Cardiac muscle cell (in vitro differentiated cells and primary cell): Measurements from ENCODE around the gene HECTD2. TPM values are rescaled to one million over a fixed set of nuclear protein-coding genes. Genes with fewer than 3 reads are reported as not detected.

ENCODE experiments used
- DNase-seq, 2 donors: peaks; one replicate each; pipeline versions ENCODE4 v3.0.0 to v3.0.0-alpha.2; 2010 to 2017; ENCODE audit warnings: low read depth in 1 of 2, low spot score in 1 of 2
- H3K27ac ChIP-seq: fragments of 200-600 bp; sonication (generic); 2 replicates; pipeline ENCODE4 v1.5.1; 2016
- H3K27me3 ChIP-seq: fragments of 200-600 bp; sonication (generic); 2 replicates; pipeline ENCODE4 v1.6.0; 2016; ENCODE audit warnings: control low read depth
- H3K36me3 ChIP-seq: fragments of 200-600 bp; sonication (generic); 2 replicates; pipeline ENCODE4 v1.5.1; 2016; ENCODE audit warnings: control low read depth
- H3K4me1 ChIP-seq: fragments of 200-600 bp; sonication (generic); 2 replicates; pipeline ENCODE4 v1.8.1; 2017; ENCODE audit warnings: low read depth, mild to moderate bottlenecking, mixed run types
- H3K4me3 ChIP-seq: fragments of 200-600 bp; sonication (generic); 2 replicates; pipeline ENCODE4 v1.5.1; 2016; ENCODE audit warnings: mild to moderate bottlenecking
- H3K9me3 ChIP-seq: fragments of 200-600 bp; sonication (generic); 2 replicates; pipeline ENCODE4 v1.5.1; 2017; ENCODE audit warnings: low read depth, mild to moderate bottlenecking, control low read depth
- CTCF ChIP-seq: IDR thresholded peaks from 2 replicates; pipeline ENCODE4 v1.5.1; 2012; ENCODE audit warnings: low read depth, mild to moderate bottlenecking, low read length
- polyA plus RNA-seq: library from polyadenylated mRNA; unstranded; fragments of >200 nt; fragmentation: Nextera tagmentation; extraction: Ambion mirVana; gene quantifications from 2 replicates; pipeline ENCODE4 v1.2.1, GENCODE V29; 2016
- total RNA-seq: library from RNA; depleted of rRNA; stranded (reverse); fragments of >200 nt; gene quantifications from 2 replicates; pipeline ENCODE4 v1.2.3, GENCODE V29; 2016

Gene HECTD2
- total and polyA plus RNA-seq, 2 experiments from 2014 or later = 6.7 to 8.5 TPM

GRCh38 chr10:91519899-91520514, 109.9 kb downstream of the HECTD2 start:
- H3K9me3 ChIP-seq = no peaks in the 10 kb centered on the region
- H3K4me1 ChIP-seq = peaks cover 3% of the 10 kb centered on the region
- no peak for TF ChIP-seq CTCF
- H3K27ac ChIP-seq = no peak overlapping the region
- DNase-seq = peak in 1 of 2 donors; percentile 5
- no peaks in the 10 kb centered on the region for H3K27me3 ChIP-seq
- H3K36me3 ChIP-seq = no peaks in the 10 kb centered on the region
- no peak overlapping the region for H3K4me3 ChIP-seq

- Histone ChIP-seq H3K27ac (no peak overlapping the region), H3K4me3 (no peak overlapping the region), H3K4me1 (peaks cover 3% of the 10 kb centered on the region), H3K27me3 (no peaks in the 10 kb centered on the region), H3K9me3 (no peaks in the 10 kb centered on the region), H3K36me3 (no peaks in the 10 kb centered on the region)
- TF ChIP-seq CTCF = no peak
- peak; percentile 35 to 48 for DNase-seq
Observed at GRCh38 chr10:91520661-91521060, 110.5 kb downstream of the HECTD2 start.

GRCh38 chr10:91521439-91521838, 111.3 kb downstream of the HECTD2 start:
- Histone ChIP-seq H3K36me3 (no peaks in the 10 kb centered on the region), H3K9me3 (no peaks in the 10 kb centered on the region), H3K27me3 (no peaks in the 10 kb centered on the region), H3K4me3 (no peak overlapping the region), H3K27ac (no peak overlapping the region), H3K4me1 (peaks cover 3% of the 10 kb centered on the region)
- TF ChIP-seq CTCF = no peak
- DNase-seq = peak in 1 of 2 donors; percentile 49

- Histone ChIP-seq H3K27me3 (no peaks in the 10 kb centered on the region), H3K4me3 (no peak overlapping the region), H3K4me1 (no peaks in the 10 kb centered on the region), H3K36me3 (no peaks in the 10 kb centered on the region), H3K27ac (no peak overlapping the region), H3K9me3 (no peaks in the 10 kb centered on the region)
- DNase-seq = peak in 1 of 2 donors; percentile 21
- no peak for TF ChIP-seq CTCF
Observed at GRCh38 chr10:91525896-91526712, 116.0 kb downstream of the HECTD2 start.

- TF ChIP-seq CTCF = no peak
- Histone ChIP-seq H3K4me1 (no peaks in the 10 kb centered on the region), H3K27ac (no peak overlapping the region), H3K36me3 (no peaks in the 10 kb centered on the region), H3K9me3 (no peaks in the 10 kb centered on the region), H3K27me3 (no peaks in the 10 kb centered on the region), H3K4me3 (no peak overlapping the region)
- DNase-seq = no peak
Observed at GRCh38 chr10:91528080-91528479, 117.9 kb downstream of the HECTD2 start.
